Mesothelial cell of epicardium (in vitro differentiated cells): ENCODE measurements around the gene EMILIN2. TPM values are rescaled to one million over a fixed set of nuclear protein-coding genes. Genes with fewer than 3 reads are reported as not detected.
A peak's percentile ranks its signal among the peaks of the same experiment; 100 is the strongest.

Experiments used
- DNase-seq, 2 experiments: peaks; one replicate each; pipeline ENCODE4 v3.0.0; 2021; ENCODE audit warnings: low spot score in 2 of 2; ENCODE audit not compliant: unreplicated experiment in 2 of 2
- H3K27ac Mint-ChIP-seq: 2 replicates; pipeline ENCODE4 v1.8.0; 2021; ENCODE audit warnings: mixed read lengths
- H3K27me3 Mint-ChIP-seq: 2 replicates; pipeline ENCODE4 v1.8.0; 2021; ENCODE audit warnings: low read depth, mixed read lengths
- H3K36me3 Mint-ChIP-seq: 2 replicates; pipeline ENCODE4 v1.8.0; 2021; ENCODE audit warnings: mixed read lengths
- H3K4me1 Mint-ChIP-seq: 2 replicates; pipeline ENCODE4 v1.8.0; 2021; ENCODE audit warnings: mixed read lengths
- H3K4me3 Mint-ChIP-seq: 2 replicates; pipeline ENCODE4 v1.8.0; 2021; ENCODE audit warnings: mild to moderate bottlenecking, moderate library complexity, mixed read lengths
- H3K9me3 Mint-ChIP-seq: 2 replicates; pipeline ENCODE4 v1.8.0; 2021; ENCODE audit warnings: mixed read lengths
- total RNA-seq: library from RNA; stranded (reverse); gene quantifications from 3 replicates; pipeline ENCODE4 v1.2.1, GENCODE V29; 2021
- TF ChIP-seq, protein P1 (sequence below): fragments of 200-600 bp; sonication (generic); IDR thresholded peaks from one replicate; pipeline ENCODE4 v1.5.0; 2021; ENCODE audit warnings: antibody characterized with exemption; ENCODE audit not compliant: unreplicated experiment

Gene EMILIN2
- total RNA-seq, 1 donor from 2014 or later: 30.2 TPM

DNA sequence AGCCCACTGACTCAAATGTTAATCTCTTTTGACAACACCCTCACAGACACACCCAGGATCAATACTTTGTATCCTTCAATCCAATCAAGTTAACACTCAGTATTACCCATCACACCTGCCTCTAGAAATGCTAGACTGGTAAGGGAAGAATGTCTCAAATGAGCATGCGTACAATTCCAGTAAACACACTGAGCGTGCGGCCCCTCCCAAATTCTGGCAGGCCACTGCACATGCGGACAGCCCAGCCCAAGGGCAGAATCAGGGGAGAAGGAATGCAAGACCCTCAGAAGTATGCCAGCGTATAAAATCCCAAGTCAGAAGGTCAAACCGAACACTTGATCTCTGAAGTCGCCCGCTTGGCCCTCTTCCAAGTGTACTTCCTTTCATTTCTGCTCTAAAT, 7.6 kb upstream of the EMILIN2 start:
- peaks cover 4% of the 10 kb centered on the region for H3K36me3 Mint-ChIP-seq
- H3K4me3 Mint-ChIP-seq: no peak overlapping the region
- H3K4me1 Mint-ChIP-seq: no peaks in the 10 kb centered on the region
- TF ChIP-seq, protein P1, sequence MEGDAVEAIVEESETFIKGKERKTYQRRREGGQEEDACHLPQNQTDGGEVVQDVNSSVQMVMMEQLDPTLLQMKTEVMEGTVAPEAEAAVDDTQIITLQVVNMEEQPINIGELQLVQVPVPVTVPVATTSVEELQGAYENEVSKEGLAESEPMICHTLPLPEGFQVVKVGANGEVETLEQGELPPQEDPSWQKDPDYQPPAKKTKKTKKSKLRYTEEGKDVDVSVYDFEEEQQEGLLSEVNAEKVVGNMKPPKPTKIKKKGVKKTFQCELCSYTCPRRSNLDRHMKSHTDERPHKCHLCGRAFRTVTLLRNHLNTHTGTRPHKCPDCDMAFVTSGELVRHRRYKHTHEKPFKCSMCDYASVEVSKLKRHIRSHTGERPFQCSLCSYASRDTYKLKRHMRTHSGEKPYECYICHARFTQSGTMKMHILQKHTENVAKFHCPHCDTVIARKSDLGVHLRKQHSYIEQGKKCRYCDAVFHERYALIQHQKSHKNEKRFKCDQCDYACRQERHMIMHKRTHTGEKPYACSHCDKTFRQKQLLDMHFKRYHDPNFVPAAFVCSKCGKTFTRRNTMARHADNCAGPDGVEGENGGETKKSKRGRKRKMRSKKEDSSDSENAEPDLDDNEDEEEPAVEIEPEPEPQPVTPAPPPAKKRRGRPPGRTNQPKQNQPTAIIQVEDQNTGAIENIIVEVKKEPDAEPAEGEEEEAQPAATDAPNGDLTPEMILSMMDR: no peak
- H3K27me3 Mint-ChIP-seq: peaks cover 15% of the 10 kb centered on the region
- no peak for DNase-seq
- H3K9me3 Mint-ChIP-seq: peaks cover 21% of the 10 kb centered on the region
- no peak overlapping the region for H3K27ac Mint-ChIP-seq

DNA sequence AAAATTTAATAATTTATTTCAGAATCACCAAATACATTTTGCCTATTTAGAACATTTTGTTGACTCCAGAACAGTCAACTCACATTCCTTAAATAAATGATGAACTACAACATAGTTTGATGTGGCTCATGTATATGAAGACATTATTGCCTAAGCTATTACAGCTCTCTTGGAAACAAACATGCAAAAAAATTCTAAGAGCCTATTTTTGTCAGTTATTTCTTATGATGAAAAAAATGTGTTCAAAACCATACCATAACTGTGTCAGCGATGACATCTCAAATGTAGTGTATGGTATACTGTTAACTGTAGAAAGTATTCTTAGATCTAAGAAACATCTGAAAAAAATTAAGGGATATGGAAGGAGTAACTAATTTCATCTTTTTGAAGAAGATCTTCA, 6.3 kb upstream of the EMILIN2 start:
- Mint-ChIP-seq H3K27ac (no peak overlapping the region), H3K9me3 (peaks cover 21% of the 10 kb centered on the region), H3K4me1 (no peaks in the 10 kb centered on the region), H3K27me3 (peaks cover 29% of the 10 kb centered on the region), H3K4me3 (no peak overlapping the region), H3K36me3 (peaks cover 4% of the 10 kb centered on the region)
- TF ChIP-seq, protein P1: no peak
- DNase-seq: no peak

GRCh38 chr18:2843146-2843545, 3.7 kb upstream of the EMILIN2 start:
- DNase-seq: no peak
- Mint-ChIP-seq H3K4me1 (peaks cover 12% of the 10 kb centered on the region), H3K36me3 (no peaks in the 10 kb centered on the region), H3K27me3 (peaks cover 49% of the 10 kb centered on the region), H3K4me3 (no peak overlapping the region), H3K27ac (no peak overlapping the region), H3K9me3 (peaks cover 10% of the 10 kb centered on the region)
- TF ChIP-seq, protein P1: no peak

- Mint-ChIP-seq H3K27me3 (peaks cover 68% of the 10 kb centered on the region), H3K9me3 (no peaks in the 10 kb centered on the region), H3K27ac (no peak overlapping the region), H3K4me3 (no peak overlapping the region), H3K4me1 (peaks cover 17% of the 10 kb centered on the region), H3K36me3 (no peaks in the 10 kb centered on the region)
- no peak for DNase-seq
- TF ChIP-seq, protein P1: no peak
These were observed 1.6 kb upstream of the EMILIN2 start for GRCh38 chr18:2845172-2845571.

DNA sequence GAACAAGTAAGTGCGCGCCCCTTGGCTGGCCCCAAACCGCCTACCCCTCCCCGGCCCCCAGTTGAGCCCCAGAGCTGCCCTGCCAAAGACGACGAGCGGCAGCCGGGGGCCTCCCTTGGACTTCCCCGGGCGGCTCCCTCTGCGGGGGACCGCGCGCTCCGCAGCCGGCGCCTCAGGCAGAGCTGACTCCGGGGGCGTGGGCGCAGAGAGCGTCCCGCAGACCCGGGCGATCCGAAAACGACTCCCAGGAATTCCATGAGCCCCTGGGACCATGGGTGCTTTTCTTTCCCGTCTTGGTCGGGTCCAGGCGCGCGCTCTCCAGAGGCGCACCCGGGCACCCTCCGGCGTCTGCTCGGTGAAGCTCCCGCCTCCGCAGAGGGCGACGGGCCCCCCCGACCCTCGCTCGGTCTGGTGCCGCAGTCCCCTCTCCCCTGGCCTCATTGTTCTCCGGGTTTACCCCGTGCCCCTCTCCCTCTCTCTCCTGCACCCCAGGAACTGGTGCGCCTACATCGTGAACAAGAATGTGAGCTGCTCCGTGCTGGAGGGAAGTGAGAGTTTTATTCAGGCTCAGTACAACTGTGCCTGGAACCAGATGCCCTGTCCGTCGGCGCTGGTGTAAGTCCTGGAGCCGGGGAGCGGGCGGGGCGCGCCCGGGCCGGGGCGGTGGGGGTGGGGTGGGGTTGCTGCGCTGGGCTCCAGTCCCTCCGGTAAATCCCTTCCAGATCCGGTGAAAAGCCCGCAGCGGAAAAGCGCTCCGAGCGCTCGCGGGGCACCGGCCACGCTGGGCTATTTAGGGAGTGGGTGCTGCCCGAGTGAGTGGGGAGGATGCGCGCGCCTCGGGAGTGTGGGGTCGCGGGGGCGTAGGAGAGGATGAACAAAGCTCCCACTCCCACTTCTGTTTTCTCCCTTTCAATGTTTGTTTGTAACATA, 776 bp downstream of the EMILIN2 start:
- peak in 1 of 2 experiments; percentile 51 for DNase-seq
- Mint-ChIP-seq H3K27ac (peak overlapping the region; percentile 55), H3K27me3 (peaks cover 69% of the 10 kb centered on the region), H3K4me1 (peaks cover 17% of the 10 kb centered on the region), H3K9me3 (no peaks in the 10 kb centered on the region), H3K4me3 (peak overlapping the region; percentile 79), H3K36me3 (no peaks in the 10 kb centered on the region)
- TF ChIP-seq, protein P1: no peak
